ENCODE results near the gene TRDN.

The TRDN gene

GRCh38 chr6:123224077-123224476, 412.7 kb downstream of the TRDN start:
- H3K9ac ChIP-seq (ENCODE audit: insufficient read length), result peak overlapping the region; percentile 76
- H3K36me3 ChIP-seq (ENCODE audit: insufficient read depth, low read length), result peaks cover 9% of the 10 kb centered on the region; the same call in 1 of the 2 replicates
- DNase-seq (ENCODE audit: low read depth, low spot score), result peak; percentile 81
- H3K4me3 ChIP-seq, result peak overlapping the region; percentile 48
- H3K9me3 ChIP-seq (ENCODE audit: low read depth, low read length), result no peaks in the 10 kb centered on the region
- H3K27ac ChIP-seq, result peak overlapping the region; percentile 100
- TF ChIP-seq FOXP2 (optimal IDR thresholded peaks at IDR 0.05; ENCODE audit: control extremely low read depth, extremely low read length, insufficient read depth), result no peak
- peak; percentile 57; the same call in 1 of the 2 replicates for TF ChIP-seq POLR2AphosphoS5 (IDR thresholded peaks at IDR 0.05; ENCODE audit: borderline replicate concordance, low read depth, low read length)
- TF ChIP-seq EZH2 (IDR thresholded peaks at IDR 0.05), result no peak

DNA sequence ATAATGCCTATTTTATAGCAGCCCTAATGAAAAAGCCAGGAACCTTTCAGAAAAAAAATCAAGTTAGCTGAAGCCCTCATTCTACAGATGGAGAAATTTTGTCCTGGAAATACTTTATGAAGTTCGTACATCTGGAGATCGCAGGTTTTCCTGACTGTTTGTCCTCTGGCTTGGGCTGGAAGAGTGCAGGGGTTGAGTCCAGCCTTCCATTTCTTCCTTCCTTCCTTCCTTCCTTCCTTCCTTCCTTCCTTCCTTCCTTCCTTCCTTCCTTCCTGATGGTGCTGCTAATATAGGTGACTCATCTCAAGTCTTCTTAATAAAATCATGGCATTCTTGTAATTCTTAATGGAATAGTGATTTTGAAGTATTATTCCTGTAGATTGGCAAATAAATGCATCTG, 413.3 kb downstream of the TRDN start:
- peak overlapping the region; percentile 76 for H3K9ac ChIP-seq (ENCODE audit: insufficient read length)
- TF ChIP-seq EZH2 (IDR thresholded peaks at IDR 0.05), result no peak
- TF ChIP-seq POLR2AphosphoS5 (IDR thresholded peaks at IDR 0.05; ENCODE audit: borderline replicate concordance, low read depth, low read length), result peak; percentile 62; the same call in 1 of the 2 replicates
- no peak for TF ChIP-seq FOXP2 (optimal IDR thresholded peaks at IDR 0.05; ENCODE audit: control extremely low read depth, extremely low read length, insufficient read depth)
- H3K27ac ChIP-seq, result peak overlapping the region; percentile 100
- no peaks in the 10 kb centered on the region for H3K9me3 ChIP-seq (ENCODE audit: low read depth, low read length)
- DNase-seq (ENCODE audit: low read depth, low spot score), result peak; percentile 93
- H3K4me3 ChIP-seq, result peak overlapping the region; percentile 56
- H3K36me3 ChIP-seq (ENCODE audit: insufficient read depth, low read length), result peaks cover 15% of the 10 kb centered on the region; the same call in 1 of the 2 replicates

- TF ChIP-seq FOXP2 (optimal IDR thresholded peaks at IDR 0.05; ENCODE audit: control extremely low read depth, extremely low read length, insufficient read depth) (no peak), POLR2AphosphoS5 (IDR thresholded peaks at IDR 0.05; ENCODE audit: borderline replicate concordance, low read depth, low read length) (peak; percentile 39; the same call in 1 of the 2 replicates)
These were observed 421.5 kb downstream of the TRDN start for GRCh38 chr6:123215211-123215610.

GRCh38 chr6:123214433-123214832, 422.3 kb downstream of the TRDN start:
- TF ChIP-seq FOXP2 (optimal IDR thresholded peaks at IDR 0.05; ENCODE audit: control extremely low read depth, extremely low read length, insufficient read depth) (no peak), POLR2AphosphoS5 (IDR thresholded peaks at IDR 0.05; ENCODE audit: borderline replicate concordance, low read depth, low read length) (no peak), EZH2 (IDR thresholded peaks at IDR 0.05) (no peak)
- DNase-seq (ENCODE audit: low read depth, low spot score), result no peak
- H3K4me3 ChIP-seq, result no peak overlapping the region; the same call in 1 of the 2 replicates

More at GRCh38 chr6:123215211-123215610, 421.5 kb downstream of the TRDN start:
- peak; percentile 73 for DNase-seq (ENCODE audit: low read depth, low spot score)
- Histone ChIP-seq H3K36me3 (ENCODE audit: insufficient read depth, low read length) (peaks cover 26% of the 10 kb centered on the region; the same call in 1 of the 2 replicates), H3K9ac (ENCODE audit: insufficient read length) (peak overlapping the region; percentile 16), H3K9me3 (ENCODE audit: low read depth, low read length) (peaks cover 4% of the 10 kb centered on the region; the same call in 1 of the 2 replicates), H3K27ac (peak overlapping the region; percentile 76), H3K4me3 (peak overlapping the region; percentile 25)

DNA sequence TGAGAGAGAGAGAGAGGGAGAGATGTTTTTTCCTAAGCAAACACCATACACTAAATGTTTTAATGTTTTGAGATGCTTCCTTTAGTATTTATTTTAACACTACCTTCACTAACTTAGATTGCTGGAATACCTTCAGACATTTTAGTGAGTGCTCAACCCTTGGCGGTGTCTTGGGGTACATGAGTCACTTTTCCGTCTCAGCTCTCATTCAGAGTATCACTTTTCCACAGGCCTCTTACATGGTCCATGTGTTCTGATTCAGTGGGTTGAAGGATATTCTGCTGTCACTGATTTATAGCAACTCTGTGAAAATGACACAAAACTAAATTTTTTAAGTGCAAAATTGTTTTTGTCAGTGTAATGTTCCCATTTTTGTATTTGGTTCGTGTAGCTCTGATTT, 422.8 kb downstream of the TRDN start:
- H3K36me3 ChIP-seq (ENCODE audit: insufficient read depth, low read length), result peaks cover 19% of the 10 kb centered on the region; the same call in 1 of the 2 replicates
- peaks cover 4% of the 10 kb centered on the region; the same call in 1 of the 2 replicates for H3K9me3 ChIP-seq (ENCODE audit: low read depth, low read length)

More at GRCh38 chr6:123214433-123214832, 422.3 kb downstream of the TRDN start:
- peaks cover 4% of the 10 kb centered on the region; the same call in 1 of the 2 replicates for H3K9me3 ChIP-seq (ENCODE audit: low read depth, low read length)
- peak overlapping the region; percentile 76 for H3K27ac ChIP-seq
- H3K36me3 ChIP-seq (ENCODE audit: insufficient read depth, low read length), result peaks cover 24% of the 10 kb centered on the region; the same call in 1 of the 2 replicates
- H3K9ac ChIP-seq (ENCODE audit: insufficient read length), result peak overlapping the region; percentile 16

GRCh38 chr6:123211777-123212545, 424.8 kb downstream of the TRDN start:
- no peak overlapping the region for H3K9ac ChIP-seq (ENCODE audit: insufficient read length)
- no peak overlapping the region for H3K27ac ChIP-seq
- 0 out of 2 replicates have a peak, but pooled peaks cover 4% of the 10 kb centered on the region for H3K9me3 ChIP-seq (ENCODE audit: low read depth, low read length)
- TF ChIP-seq EZH2 (IDR thresholded peaks at IDR 0.05) (no peak), FOXP2 (optimal IDR thresholded peaks at IDR 0.05; ENCODE audit: control extremely low read depth, extremely low read length, insufficient read depth) (no peak), POLR2AphosphoS5 (IDR thresholded peaks at IDR 0.05; ENCODE audit: borderline replicate concordance, low read depth, low read length) (no peak)
- H3K4me3 ChIP-seq, result no peak overlapping the region
- DNase-seq (ENCODE audit: low read depth, low spot score), result no peak
- peaks cover 4% of the 10 kb centered on the region; the same call in 1 of the 2 replicates for H3K36me3 ChIP-seq (ENCODE audit: insufficient read depth, low read length)

More for the DNA sequence above, 422.8 kb downstream of the TRDN start:
- no peak overlapping the region for H3K4me3 ChIP-seq
- no peak overlapping the region for H3K9ac ChIP-seq (ENCODE audit: insufficient read length)
- no peak for DNase-seq (ENCODE audit: low read depth, low spot score)
- TF ChIP-seq EZH2 (IDR thresholded peaks at IDR 0.05) (no peak), FOXP2 (optimal IDR thresholded peaks at IDR 0.05; ENCODE audit: control extremely low read depth, extremely low read length, insufficient read depth) (no peak)
- peak overlapping the region; percentile 76 for H3K27ac ChIP-seq

DNA sequence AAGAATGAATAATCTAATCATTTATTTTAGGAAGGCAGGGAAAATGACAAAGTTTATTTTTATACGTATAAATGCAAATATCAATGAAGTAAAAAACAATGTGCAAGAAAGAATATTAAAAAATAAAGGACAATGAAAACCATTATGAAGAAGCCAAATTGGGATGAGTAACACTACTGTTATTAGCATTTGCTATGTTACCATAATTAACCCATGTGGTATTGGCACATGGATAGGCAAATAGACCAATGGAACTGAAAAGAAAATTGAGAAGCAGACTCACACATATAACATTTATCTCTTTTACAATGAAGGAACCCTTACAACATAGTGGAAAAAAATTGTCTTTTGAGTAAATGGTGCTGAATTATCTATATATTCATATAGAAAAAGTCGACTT, 426.1 kb downstream of the TRDN start:
- H3K36me3 ChIP-seq (ENCODE audit: insufficient read depth, low read length), result no peaks in the 10 kb centered on the region
- no peak overlapping the region for H3K27ac ChIP-seq
- H3K9ac ChIP-seq (ENCODE audit: insufficient read length), result no peak overlapping the region
- no peak for DNase-seq (ENCODE audit: low read depth, low spot score)
- H3K4me3 ChIP-seq, result no peak overlapping the region
- TF ChIP-seq POLR2AphosphoS5 (IDR thresholded peaks at IDR 0.05; ENCODE audit: borderline replicate concordance, low read depth, low read length) (no peak), FOXP2 (optimal IDR thresholded peaks at IDR 0.05; ENCODE audit: control extremely low read depth, extremely low read length, insufficient read depth) (no peak), EZH2 (IDR thresholded peaks at IDR 0.05) (no peak)
- H3K9me3 ChIP-seq (ENCODE audit: low read depth, low read length), result 0 out of 2 replicates have a peak, but pooled peaks cover 4% of the 10 kb centered on the region

- no peak overlapping the region for H3K9ac ChIP-seq (ENCODE audit: insufficient read length)
- H3K36me3 ChIP-seq (ENCODE audit: insufficient read depth, low read length), result no peaks in the 10 kb centered on the region
- no peak for DNase-seq (ENCODE audit: low read depth, low spot score)
- H3K27ac ChIP-seq, result no peak overlapping the region
- 0 out of 2 replicates have a peak, but pooled peaks cover 4% of the 10 kb centered on the region for H3K9me3 ChIP-seq (ENCODE audit: low read depth, low read length)
- no peak overlapping the region for H3K4me3 ChIP-seq
- TF ChIP-seq FOXP2 (optimal IDR thresholded peaks at IDR 0.05; ENCODE audit: control extremely low read depth, extremely low read length, insufficient read depth) (no peak), EZH2 (IDR thresholded peaks at IDR 0.05) (no peak), POLR2AphosphoS5 (IDR thresholded peaks at IDR 0.05; ENCODE audit: borderline replicate concordance, low read depth, low read length) (no peak)
These were observed 428.7 kb downstream of the TRDN start for GRCh38 chr6:123207967-123208510.

All from SK-N-MC (cell line).